Smooth muscle cell (in vitro differentiated cells): ENCODE measurements around the gene MBD5. TPM values are rescaled to one million over a fixed set of nuclear protein-coding genes. Genes with fewer than 3 reads are reported as not detected.

Experiments
- DNase-seq: peaks from one replicate; lab custom pipeline; 2025; ENCODE audit not compliant: unreplicated experiment; lab: John Stamatoyannopoulos, UW
- H2AFZ ChIP-seq: fragments of 200-600 bp; sonication (generic); 2 replicates; pipeline ENCODE4 v1.6.0; 2016; ENCODE audit warnings: antibody characterized with exemption, low read depth, mild to moderate bottlenecking
- H3F3A ChIP-seq: fragments of 200-600 bp; sonication (generic); 2 replicates; pipeline ENCODE4 v1.6.0; 2017; ENCODE audit warnings: antibody characterized with exemption, low read depth
- H3K27ac ChIP-seq: fragments of 200-600 bp; sonication (generic); 2 replicates; pipeline ENCODE4 v1.5.1; 2016; ENCODE audit warnings: low read depth, mild to moderate bottlenecking
- H3K27me3 ChIP-seq: fragments of 200-600 bp; sonication (generic); 2 replicates; pipeline ENCODE4 v1.6.1; 2016; ENCODE audit warnings: low read depth, mild to moderate bottlenecking
- H3K36me3 ChIP-seq: fragments of 200-600 bp; sonication (generic); 2 replicates; pipeline ENCODE4 v1.5.1; 2016; ENCODE audit warnings: low read depth
- H3K4me1 ChIP-seq: fragments of 200-600 bp; sonication (generic); 2 replicates; pipeline ENCODE4 v1.5.1; 2016; ENCODE audit warnings: low read depth
- H3K4me2 ChIP-seq: fragments of 200-600 bp; sonication (generic); 2 replicates; pipeline ENCODE4 v1.6.0; 2016; ENCODE audit warnings: mild to moderate bottlenecking
- H3K4me3 ChIP-seq: fragments of 200-600 bp; sonication (generic); 2 replicates; pipeline ENCODE4 v1.5.1; 2016; ENCODE audit warnings: mild to moderate bottlenecking
- H3K79me2 ChIP-seq: fragments of 200-600 bp; sonication (generic); 2 replicates; pipeline ENCODE4 v1.6.0; 2016; ENCODE audit warnings: low read depth, mild to moderate bottlenecking
- H3K9ac ChIP-seq: fragments of 200-600 bp; sonication (generic); 2 replicates; pipeline ENCODE4 v1.6.0; 2016; ENCODE audit warnings: low read depth
- H3K9me3 ChIP-seq: fragments of 200-600 bp; sonication (generic); replicated peaks from 2 replicates; pipeline ENCODE4 v1.5.1; 2016; ENCODE audit warnings: low read depth
- H4K20me1 ChIP-seq: fragments of 200-600 bp; sonication (generic); 2 replicates; pipeline ENCODE4 v1.6.0; 2016; ENCODE audit warnings: low read depth
- WGBS: methylation state at CpG from one replicate; pipeline ENCODE4 v1.1.7; 2016; ENCODE audit warnings: low lambda C conversion rate; 5-methylcytosine and 5-hydroxymethylcytosine counted together
- polyA plus RNA-seq: library from polyadenylated mRNA; unstranded; fragments of >200 nt; fragmentation: Nextera tagmentation; extraction: Ambion mirVana; gene quantifications from 2 replicates; pipeline ENCODE4 v1.2.1, GENCODE V29; 2016
- total RNA-seq: library from RNA; depleted of rRNA; stranded (reverse); fragments of >200 nt; gene quantifications from 2 replicates; pipeline ENCODE4 v1.2.3, GENCODE V29; 2014
- TF ChIP-seq, protein P1 (sequence below): fragments of 200-600 bp; sonication (generic); IDR thresholded peaks from 2 replicates; pipeline ENCODE4 v1.5.1; 2017; ENCODE audit warnings: borderline replicate concordance, mild to moderate bottlenecking, antibody characterized with exemption; ENCODE audit not compliant: insufficient read depth, poor library complexity, severe bottlenecking

Gene MBD5
- total and polyA plus RNA-seq, 2 experiments from 2014 or later: 25.7 to 31.2 TPM

DNA sequence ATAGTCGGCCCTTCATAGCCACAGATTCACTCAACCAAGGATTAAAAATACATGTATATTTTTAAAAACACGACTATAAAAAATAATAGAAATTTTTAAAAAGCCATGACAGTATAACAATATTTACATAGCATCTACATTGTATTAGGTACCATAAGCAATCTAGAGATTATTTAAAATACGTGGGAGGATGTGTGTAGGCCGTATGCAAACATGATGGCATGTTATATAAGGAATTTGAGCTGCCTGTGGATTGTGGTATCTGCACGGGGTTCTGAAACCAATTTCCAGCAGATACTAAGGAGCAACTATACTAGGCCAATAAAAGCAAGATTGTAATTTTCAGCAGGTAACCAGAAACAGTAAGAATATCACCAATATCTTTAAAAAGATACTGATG is 6.3 kb upstream of the MBD5 start:
- WGBS: 89% methylated on average over 5 of the region's 5 CpGs
- H3F3A ChIP-seq: no peaks in the 10 kb centered on the region
- no peak for DNase-seq
- H2AFZ ChIP-seq: no peak overlapping the region
- no peak overlapping the region for H3K27ac ChIP-seq
- no peaks in the 10 kb centered on the region for H3K9me3 ChIP-seq
- peaks cover 49% of the 10 kb centered on the region for H4K20me1 ChIP-seq
- no peak overlapping the region for H3K4me2 ChIP-seq
- no peaks in the 10 kb centered on the region for H3K36me3 ChIP-seq
- H3K9ac ChIP-seq: no peak overlapping the region
- peaks cover 100% of the 10 kb centered on the region for H3K79me2 ChIP-seq
- H3K27me3 ChIP-seq: no peaks in the 10 kb centered on the region
- TF ChIP-seq, protein P1, sequence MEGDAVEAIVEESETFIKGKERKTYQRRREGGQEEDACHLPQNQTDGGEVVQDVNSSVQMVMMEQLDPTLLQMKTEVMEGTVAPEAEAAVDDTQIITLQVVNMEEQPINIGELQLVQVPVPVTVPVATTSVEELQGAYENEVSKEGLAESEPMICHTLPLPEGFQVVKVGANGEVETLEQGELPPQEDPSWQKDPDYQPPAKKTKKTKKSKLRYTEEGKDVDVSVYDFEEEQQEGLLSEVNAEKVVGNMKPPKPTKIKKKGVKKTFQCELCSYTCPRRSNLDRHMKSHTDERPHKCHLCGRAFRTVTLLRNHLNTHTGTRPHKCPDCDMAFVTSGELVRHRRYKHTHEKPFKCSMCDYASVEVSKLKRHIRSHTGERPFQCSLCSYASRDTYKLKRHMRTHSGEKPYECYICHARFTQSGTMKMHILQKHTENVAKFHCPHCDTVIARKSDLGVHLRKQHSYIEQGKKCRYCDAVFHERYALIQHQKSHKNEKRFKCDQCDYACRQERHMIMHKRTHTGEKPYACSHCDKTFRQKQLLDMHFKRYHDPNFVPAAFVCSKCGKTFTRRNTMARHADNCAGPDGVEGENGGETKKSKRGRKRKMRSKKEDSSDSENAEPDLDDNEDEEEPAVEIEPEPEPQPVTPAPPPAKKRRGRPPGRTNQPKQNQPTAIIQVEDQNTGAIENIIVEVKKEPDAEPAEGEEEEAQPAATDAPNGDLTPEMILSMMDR: no peak
- H3K4me1 ChIP-seq: peaks cover 9% of the 10 kb centered on the region
- H3K4me3 ChIP-seq: no peak overlapping the region

- H3K27me3 ChIP-seq: no peaks in the 10 kb centered on the region
- H3K79me2 ChIP-seq: peaks cover 87% of the 10 kb centered on the region
- H3K9me3 ChIP-seq: no peaks in the 10 kb centered on the region
- H4K20me1 ChIP-seq: peaks cover 22% of the 10 kb centered on the region
- H3K27ac ChIP-seq: peak within 1 kb of the TSS; percentile 85
- peaks cover 4% of the 10 kb centered on the region for H3K36me3 ChIP-seq
- DNase-seq: peak; percentile 87
- peak within 1 kb of the TSS; percentile 71 for H2AFZ ChIP-seq
- no peaks in the 10 kb centered on the region for H3F3A ChIP-seq
- H3K4me1 ChIP-seq: peaks cover 26% of the 10 kb centered on the region
- H3K4me2 ChIP-seq: peak within 1 kb of the TSS; percentile 98
- peak within 1 kb of the TSS; percentile 87 for H3K9ac ChIP-seq
- under 1% methylated on average over 35 of the region's 52 CpGs for WGBS
- TF ChIP-seq, protein P1: peak; percentile 21
- H3K4me3 ChIP-seq: peak within 1 kb of the TSS; percentile 80
Observed at GRCh38 chr2:148020111-148021058, 506 bp upstream of the MBD5 start, which contains the start of gene ORC4. TSS of gene ORC4 (minus strand) at chr2:148020737. CDS start at chr2:147975958, 44,779 bp downstream.

- peak overlapping the region; percentile 80 for H3K4me3 ChIP-seq
- WGBS: 6% methylated on average over 3 of the region's 3 CpGs
- H3F3A ChIP-seq: no peaks in the 10 kb centered on the region
- no peaks in the 10 kb centered on the region for H3K9me3 ChIP-seq
- DNase-seq: no peak
- H3K27me3 ChIP-seq: no peaks in the 10 kb centered on the region
- TF ChIP-seq, protein P1: no peak
- H3K79me2 ChIP-seq: peaks cover 87% of the 10 kb centered on the region
- peak overlapping the region; percentile 85 for H3K27ac ChIP-seq
- peaks cover 26% of the 10 kb centered on the region for H4K20me1 ChIP-seq
- peaks cover 26% of the 10 kb centered on the region for H3K4me1 ChIP-seq
- H2AFZ ChIP-seq: peak overlapping the region; percentile 71
- H3K9ac ChIP-seq: peak overlapping the region; percentile 87
- H3K36me3 ChIP-seq: peaks cover 4% of the 10 kb centered on the region
- H3K4me2 ChIP-seq: peak overlapping the region; percentile 98
Observed at GRCh38 chr2:148021886-148022285, 995 bp downstream of the MBD5 start.
